ENCODE measurements around the gene ANXA4. TPM values are rescaled to one million over a fixed set of nuclear protein-coding genes. Genes with fewer than 3 reads are reported as not detected.

ANXA4 gene
- total RNA-seq, 1 donor from 2014 or later = 45.1 TPM

DNA sequence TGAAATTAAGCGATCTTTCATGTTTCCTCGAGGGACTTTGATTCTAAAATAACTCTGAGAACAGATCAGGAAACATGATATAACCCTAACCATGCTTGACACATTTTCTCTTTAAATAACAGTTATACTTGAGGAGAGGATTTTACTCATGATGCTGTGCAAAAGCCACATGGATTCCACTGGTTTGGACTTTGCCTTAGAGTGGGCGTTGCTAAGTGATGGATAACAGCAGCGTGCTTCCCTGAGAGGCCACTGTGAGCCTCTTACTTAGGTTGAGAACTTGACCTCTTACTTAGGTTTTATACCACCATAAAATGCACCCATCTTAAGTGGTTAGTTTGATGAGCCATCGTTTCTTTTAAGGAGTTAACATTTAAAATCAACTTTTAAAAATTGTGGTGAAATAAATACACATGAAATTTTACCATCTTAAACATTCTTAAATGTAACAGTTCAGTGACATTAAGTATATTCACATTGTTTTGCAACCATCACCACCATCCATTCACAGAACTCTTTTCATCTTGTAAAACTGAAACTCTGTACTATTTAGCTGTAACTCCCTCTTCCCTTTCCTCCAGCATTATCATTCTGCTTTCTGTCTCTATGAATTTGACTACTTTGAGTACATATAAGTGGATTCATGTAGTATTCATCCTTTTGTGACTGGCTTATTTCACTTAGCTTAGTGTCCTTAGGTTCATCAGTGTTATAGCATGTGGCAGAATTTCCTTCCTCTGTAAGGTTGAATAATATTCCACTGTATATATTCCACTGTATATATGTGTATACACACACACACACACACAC is 22.6 kb downstream of the ANXA4 start:
- no peak for DNase-seq (ENCODE audit: low spot score in 2 of 2, unreplicated experiment in 2 of 2)
- peaks cover 12% of the 10 kb centered on the region for H3K4me1 Mint-ChIP-seq
- no peak overlapping the region for H3K27ac Mint-ChIP-seq

DNA sequence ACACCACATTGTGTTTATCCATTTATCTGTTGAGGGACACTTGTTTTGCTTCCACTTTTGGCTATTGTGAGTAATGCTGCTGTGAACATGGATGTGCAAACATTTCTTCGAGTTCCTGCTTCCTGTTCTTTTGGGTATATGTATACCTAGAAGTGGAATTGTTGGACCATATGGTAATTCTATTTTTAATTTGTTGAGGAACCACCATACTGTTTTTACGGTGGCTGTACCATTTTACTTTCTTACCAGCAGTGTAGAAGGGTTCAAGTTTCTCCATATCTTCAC is 23.1 kb downstream of the ANXA4 start:
- Mint-ChIP-seq H3K27me3 (ENCODE audit: low read depth) (no peaks in the 10 kb centered on the region), H3K9me3 (no peaks in the 10 kb centered on the region), H3K36me3 (peaks cover 2% of the 10 kb centered on the region), H3K4me3 (no peak overlapping the region), H3K27ac (no peak overlapping the region), H3K4me1 (peaks cover 14% of the 10 kb centered on the region)
- TF ChIP-seq, protein P1, sequence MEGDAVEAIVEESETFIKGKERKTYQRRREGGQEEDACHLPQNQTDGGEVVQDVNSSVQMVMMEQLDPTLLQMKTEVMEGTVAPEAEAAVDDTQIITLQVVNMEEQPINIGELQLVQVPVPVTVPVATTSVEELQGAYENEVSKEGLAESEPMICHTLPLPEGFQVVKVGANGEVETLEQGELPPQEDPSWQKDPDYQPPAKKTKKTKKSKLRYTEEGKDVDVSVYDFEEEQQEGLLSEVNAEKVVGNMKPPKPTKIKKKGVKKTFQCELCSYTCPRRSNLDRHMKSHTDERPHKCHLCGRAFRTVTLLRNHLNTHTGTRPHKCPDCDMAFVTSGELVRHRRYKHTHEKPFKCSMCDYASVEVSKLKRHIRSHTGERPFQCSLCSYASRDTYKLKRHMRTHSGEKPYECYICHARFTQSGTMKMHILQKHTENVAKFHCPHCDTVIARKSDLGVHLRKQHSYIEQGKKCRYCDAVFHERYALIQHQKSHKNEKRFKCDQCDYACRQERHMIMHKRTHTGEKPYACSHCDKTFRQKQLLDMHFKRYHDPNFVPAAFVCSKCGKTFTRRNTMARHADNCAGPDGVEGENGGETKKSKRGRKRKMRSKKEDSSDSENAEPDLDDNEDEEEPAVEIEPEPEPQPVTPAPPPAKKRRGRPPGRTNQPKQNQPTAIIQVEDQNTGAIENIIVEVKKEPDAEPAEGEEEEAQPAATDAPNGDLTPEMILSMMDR (IDR thresholded peaks at IDR 0.05; ENCODE audit: unreplicated experiment) = no peak
- DNase-seq (ENCODE audit: low spot score in 2 of 2, unreplicated experiment in 2 of 2) = no peak

More for the DNA sequence above, 22.6 kb downstream of the ANXA4 start:
- TF ChIP-seq, protein P1 (IDR thresholded peaks at IDR 0.05; ENCODE audit: unreplicated experiment) = no peak
- Mint-ChIP-seq H3K4me3 (no peak overlapping the region), H3K36me3 (peaks cover 2% of the 10 kb centered on the region), H3K27me3 (ENCODE audit: low read depth) (no peaks in the 10 kb centered on the region), H3K9me3 (no peaks in the 10 kb centered on the region)

DNA sequence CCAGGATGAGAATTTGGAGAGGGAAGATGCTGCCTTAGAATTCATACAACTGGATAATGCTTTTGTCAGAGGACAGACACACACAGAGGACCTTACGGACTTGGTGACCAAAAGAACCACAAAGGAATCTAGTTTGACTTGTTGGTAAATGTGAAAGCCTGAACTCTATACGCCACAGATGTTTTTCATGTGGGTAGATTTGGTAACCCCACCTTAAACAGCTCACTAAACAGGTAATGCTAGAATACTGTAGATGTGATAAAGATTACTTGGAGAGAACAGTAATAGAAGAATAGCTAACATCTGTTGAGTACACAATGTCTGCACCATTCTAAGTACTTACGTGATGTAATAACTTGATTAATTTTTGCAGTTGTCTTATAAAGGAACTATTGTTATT is 24.1 kb downstream of the ANXA4 start:
- DNase-seq (ENCODE audit: low spot score in 2 of 2, unreplicated experiment in 2 of 2) = no peak
- Mint-ChIP-seq H3K27ac (no peak overlapping the region), H3K4me3 (no peak overlapping the region), H3K9me3 (no peaks in the 10 kb centered on the region), H3K4me1 (peaks cover 19% of the 10 kb centered on the region), H3K36me3 (peaks cover 2% of the 10 kb centered on the region), H3K27me3 (ENCODE audit: low read depth) (no peaks in the 10 kb centered on the region)
- TF ChIP-seq, protein P1 (IDR thresholded peaks at IDR 0.05; ENCODE audit: unreplicated experiment) = no peak

DNA sequence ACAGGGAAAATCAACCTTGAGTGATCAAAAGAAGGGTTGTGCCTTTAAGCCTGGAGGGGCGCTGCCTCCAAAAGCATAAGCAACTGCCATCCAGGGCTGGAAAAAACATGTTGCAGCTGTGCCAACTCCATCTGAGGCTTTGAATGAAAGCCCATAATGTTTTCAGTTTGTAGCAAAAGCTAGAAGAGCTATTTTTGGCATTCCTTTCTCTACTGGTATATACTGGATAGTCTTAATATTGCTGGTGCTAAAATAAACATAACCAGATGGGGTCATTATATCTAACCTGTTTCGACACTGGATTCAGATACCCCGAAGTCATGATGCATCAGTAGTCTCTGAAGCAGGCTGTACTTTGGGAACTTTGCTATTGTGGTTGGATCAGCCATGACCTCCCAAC is 25.1 kb downstream of the ANXA4 start:
- Mint-ChIP-seq H3K27me3 (ENCODE audit: low read depth) (no peaks in the 10 kb centered on the region), H3K4me1 (peaks cover 19% of the 10 kb centered on the region), H3K4me3 (no peak overlapping the region), H3K9me3 (no peaks in the 10 kb centered on the region), H3K36me3 (peaks cover 2% of the 10 kb centered on the region), H3K27ac (no peak overlapping the region)
- DNase-seq (ENCODE audit: low spot score in 2 of 2, unreplicated experiment in 2 of 2) = no peak
- TF ChIP-seq, protein P1 (IDR thresholded peaks at IDR 0.05; ENCODE audit: unreplicated experiment) = no peak

DNA sequence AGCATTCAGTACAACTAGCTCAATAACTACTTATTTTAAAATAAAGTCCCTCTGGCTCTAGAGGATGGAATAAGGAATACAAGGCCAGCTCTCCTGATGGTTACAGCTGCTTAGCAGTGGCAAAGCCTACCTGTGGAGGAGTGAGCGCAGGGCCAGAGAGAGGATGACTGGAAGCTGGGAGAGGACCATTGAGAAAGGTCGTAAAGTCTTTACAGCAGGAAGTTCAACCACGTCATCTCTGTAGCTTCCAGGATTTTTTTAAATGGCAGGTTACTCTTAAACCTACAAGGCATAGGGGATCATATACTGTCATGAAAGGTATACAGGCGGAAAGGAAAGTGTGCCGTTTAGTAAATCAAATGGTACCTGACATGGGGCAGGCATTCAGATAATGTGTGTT is 26.3 kb downstream of the ANXA4 start:
- H3K27me3 Mint-ChIP-seq (ENCODE audit: low read depth) = no peaks in the 10 kb centered on the region
- no peak overlapping the region for H3K4me3 Mint-ChIP-seq
- H3K36me3 Mint-ChIP-seq = peaks cover 2% of the 10 kb centered on the region
- peaks cover 13% of the 10 kb centered on the region for H3K4me1 Mint-ChIP-seq
- TF ChIP-seq, protein P1 (IDR thresholded peaks at IDR 0.05; ENCODE audit: unreplicated experiment) = no peak
- no peak overlapping the region for H3K27ac Mint-ChIP-seq
- no peak for DNase-seq (ENCODE audit: low spot score in 2 of 2, unreplicated experiment in 2 of 2)
- no peaks in the 10 kb centered on the region for H3K9me3 Mint-ChIP-seq

Data from mesothelial cell of epicardium (in vitro differentiated cells).